SK-N-SH (cell line): ENCODE data around the gene MAX. TPM values are rescaled to one million over a fixed set of nuclear protein-coding genes. Genes with fewer than 3 reads are reported as not detected.

Experiments
- CTCF ChIA-PET: fragments of 300-600, 350-600 bp; formaldehyde crosslinking; extraction: SDS; loops from one replicate; lab custom pipeline; 2021; lab: Yijun Ruan, JAX
- POLR2A ChIA-PET: fragments of 350-600 bp; sonication (Branson Sonifier 250); formaldehyde crosslinking; extraction: SDS; loops from one replicate; lab custom pipeline; 2020; ENCODE audit warnings: antibody characterized with exemption, inconsistent platforms; lab: Yijun Ruan, JAX
- DNase-seq: peaks from one replicate; pipeline ENCODE4 v3.0.0; 2012
- H2AFZ ChIP-seq: fragments of 200-600 bp; sonication (generic); 2 replicates; pipeline ENCODE4 v1.8.1; 2016; ENCODE audit warnings: antibody characterized with exemption, mild to moderate bottlenecking, low read depth
- H3F3A ChIP-seq: fragments of 200-600 bp; sonication (generic); replicated peaks from 2 replicates; pipeline ENCODE3; 2016; ENCODE audit warnings: antibody characterized with exemption, mild to moderate bottlenecking; ENCODE audit not compliant: insufficient read depth
- H3K27ac ChIP-seq, 2 experiments: fragments of 200-500 bp in 1 of 2; fragments of 200-600 bp in 1 of 2; sonication (Bioruptor generic) in 1 of 2; sonication (generic), shearing (Covaris generic) in 1 of 2; 2 replicates each; pipeline versions ENCODE4 v1.5.1 to v1.6.1; 2014 to 2016; ENCODE audit warnings: low read depth in 2 of 2, inconsistent platforms in 1 of 2, low read length in 1 of 2, mild to moderate bottlenecking in 1 of 2, mixed read lengths in 1 of 2
- H3K27me3 ChIP-seq: fragments of 200-600 bp; sonication (generic), shearing (Covaris generic); 2 replicates; pipeline ENCODE4 v1.6.1; 2016; ENCODE audit warnings: mixed run types; ENCODE audit not compliant: insufficient read depth
- H3K36me3 ChIP-seq, 2 experiments: fragments of 200-500 bp in 1 of 2; fragments of 200-600 bp in 1 of 2; sonication (Bioruptor generic) in 1 of 2; sonication (generic) in 1 of 2; replicated peaks in 1 of 2; 2 replicates each; pipeline versions ENCODE3 to v1.5.1; 2014 to 2016; ENCODE audit warnings: low read length in 1 of 2, mild to moderate bottlenecking in 1 of 2; ENCODE audit not compliant: insufficient read depth in 2 of 2, control insufficient read depth in 1 of 2
- H3K4me1 ChIP-seq, 2 experiments: fragments of 200-500 bp in 1 of 2; fragments of 200-600 bp in 1 of 2; sonication (Bioruptor generic) in 1 of 2; sonication (generic), shearing (Covaris generic) in 1 of 2; 2 replicates each; pipeline versions ENCODE4 v1.5.1 to v1.6.1; 2014 to 2016; ENCODE audit warnings: low read depth in 1 of 2, low read length in 1 of 2, mixed run types in 1 of 2; ENCODE audit not compliant: insufficient read depth in 2 of 2, control insufficient read depth in 1 of 2
- H3K4me2 ChIP-seq: fragments of 200-600 bp; sonication (generic), shearing (Covaris generic); 2 replicates; pipeline ENCODE4 v1.6.1; 2017; ENCODE audit warnings: mixed run types
- H3K4me3 ChIP-seq, 2 experiments: fragments of 200-500 bp in 1 of 2; fragments of 200-600 bp in 1 of 2; sonication (Bioruptor generic) in 1 of 2; sonication (generic), shearing (Covaris generic) in 1 of 2; 2 replicates each; pipeline versions ENCODE4 v1.5.1 to v1.8.1; 2014 to 2016; ENCODE audit warnings: low read depth in 2 of 2, inconsistent platforms in 1 of 2, low read length in 1 of 2, mild to moderate bottlenecking in 1 of 2, mixed read lengths in 1 of 2, moderate library complexity in 1 of 2
- H3K79me2 ChIP-seq: fragments of 200-600 bp; sonication (generic); 2 replicates; pipeline ENCODE4 v1.8.1; 2017; ENCODE audit warnings: mild to moderate bottlenecking; ENCODE audit not compliant: insufficient read depth
- H3K9ac ChIP-seq: fragments of 200-600 bp; sonication (generic); 2 replicates; pipeline ENCODE4 v1.6.1; 2017; ENCODE audit warnings: mixed run types
- H3K9me2 ChIP-seq: fragments of 200-600 bp; sonication (generic); 2 replicates; pipeline ENCODE4 v1.6.1; 2017; ENCODE audit warnings: mixed run types
- H3K9me3 ChIP-seq: fragments of 200-600 bp; sonication (generic); 2 replicates; pipeline ENCODE4 v1.6.1; 2017; ENCODE audit warnings: mixed run types, mild to moderate bottlenecking, moderate library complexity
- H4K20me1 ChIP-seq: fragments of 200-600 bp; sonication (generic); 2 replicates; pipeline ENCODE4 v1.6.1; 2017; ENCODE audit warnings: mild to moderate bottlenecking, mixed run types; ENCODE audit not compliant: insufficient read depth
- ELF1 ChIP-seq: IDR thresholded peaks from 2 replicates; pipeline ENCODE4 v1.4.0; 2012
- EP300 ChIP-seq, 2 experiments: IDR thresholded peaks; 2 replicates each; pipeline versions ENCODE4 v1.4.0 to v1.6.1; 2012; ENCODE audit warnings: borderline replicate concordance in 1 of 2, low read depth in 1 of 2, low read length in 1 of 2
- FOXJ3 ChIP-seq: sonication (generic); formaldehyde crosslinking; IDR thresholded peaks from 2 replicates; pipeline ENCODE4 v1.5.1; 2020; ENCODE audit warnings: mild to moderate bottlenecking, missing genetic modification reagents
- GATA2 ChIP-seq: sonication (generic); formaldehyde crosslinking; IDR thresholded peaks from 2 replicates; pipeline ENCODE4 v1.5.0; 2020; ENCODE audit warnings: mild to moderate bottlenecking, missing genetic modification reagents
- IRF3 ChIP-seq: fragments of 150-350 bp; IDR thresholded peaks from 2 replicates; pipeline ENCODE4 v1.6.1; 2016; ENCODE audit warnings: mild to moderate bottlenecking, low read depth, low read length
- JUND ChIP-seq: IDR thresholded peaks from 2 replicates; pipeline ENCODE4 v1.4.0; 2012
- MAX ChIP-seq: IDR thresholded peaks from 2 replicates; pipeline ENCODE4 v1.4.0; 2012; ENCODE audit warnings: low read depth
- MXI1 ChIP-seq: IDR thresholded peaks from 2 replicates; pipeline ENCODE4 v1.6.1; 2012; ENCODE audit warnings: mild to moderate bottlenecking, low read depth, low read length, improper control_type of control experiment
- NFIC ChIP-seq: IDR thresholded peaks from 2 replicates; pipeline ENCODE4 v1.4.0; 2012; ENCODE audit warnings: borderline replicate concordance
- POLR2AphosphoS5 ChIP-seq: IDR thresholded peaks from 2 replicates; pipeline ENCODE4 v1.6.1; 2012; ENCODE audit warnings: low read depth, low read length
- REST ChIP-seq: IDR thresholded peaks from 2 replicates; pipeline ENCODE4 v1.6.1; 2012; ENCODE audit warnings: mild to moderate bottlenecking, low read depth, low read length, moderate library complexity
- RFX5 ChIP-seq: IDR thresholded peaks from 2 replicates; pipeline ENCODE4 v1.6.1; 2012; ENCODE audit warnings: mild to moderate bottlenecking, improper control_type of control experiment, low read length
- RXRA ChIP-seq: IDR thresholded peaks from 2 replicates; pipeline ENCODE4 v1.4.0; 2012; ENCODE audit warnings: low read depth, mild to moderate bottlenecking, borderline replicate concordance
- TCF12 ChIP-seq: IDR thresholded peaks from 2 replicates; pipeline ENCODE4 v1.4.0; 2012
- USF1 ChIP-seq: IDR thresholded peaks from 2 replicates; pipeline ENCODE4 v1.4.0; 2012; ENCODE audit warnings: low read depth, borderline replicate concordance
- WGBS: methylation state at CpG from one replicate; pipeline ENCODE4 v1.1.6; 2017; ENCODE audit warnings: low lambda C conversion rate; 5-methylcytosine and 5-hydroxymethylcytosine counted together
- polyA plus RNA-seq, 3 experiments: library from polyadenylated mRNA; depleted of rRNA; stranded (reverse); fragments of >200 nt; gene quantifications; 2 replicates each; pipeline ENCODE4 v1.2.3, GENCODE V29; 2012

The MAX gene
- polyA plus RNA-seq, 1 of the 3 experiments (the other 2 are of a cell fraction): 103 TPM

GRCh38 chr14:65028937-65029336 is 73.4 kb downstream of the MAX start:
- H3K79me2 ChIP-seq: no peaks in the 10 kb centered on the region
- H3K9me3 ChIP-seq: no peaks in the 10 kb centered on the region
- H4K20me1 ChIP-seq: no peaks in the 10 kb centered on the region
- H3K4me3 ChIP-seq: no peak overlapping the region
- POLR2A ChIA-PET: no interaction called here
- no peak overlapping the region for H3K4me2 ChIP-seq
- peaks cover 9 to 17% of the 10 kb centered on the region in 2 experiments for H3K36me3 ChIP-seq
- H3K27ac ChIP-seq: no peak overlapping the region
- TF ChIP-seq RFX5 (no peak), MXI1 (no peak), TCF12 (no peak), REST (no peak), JUND (no peak), NFIC (no peak), IRF3 (no peak), GATA2 (CRISPR knock-in tag) (no peak), FOXJ3 (CRISPR knock-in tag) (no peak), EP300 (IDR thresholded peaks at IDR 0.05; ENCODE audit: borderline replicate concordance in 1 of 2, low read depth in 1 of 2, low read length in 1 of 2) (no peak), ELF1 (no peak), MAX (no peak), POLR2AphosphoS5 (no peak), USF1 (no peak), RXRA (no peak)
- CTCF ChIA-PET: interaction anchor here (2.4 to 5.2 kb wide), 2 partner anchors 9 to 12 kb away, joined by 6 to 30 read pairs; no protein-coding TSS in a partner anchor
- H3F3A ChIP-seq: no peaks in the 10 kb centered on the region
- no peaks in the 10 kb centered on the region for H3K4me1 ChIP-seq
- DNase-seq: no peak
- H3K27me3 ChIP-seq: no peaks in the 10 kb centered on the region
- 83% methylated on average over 3 of the region's 3 CpGs for WGBS
- no peak overlapping the region for H3K9ac ChIP-seq
- H3K9me2 ChIP-seq: no peaks in the 10 kb centered on the region
- no peak overlapping the region for H2AFZ ChIP-seq
